Activated CD4-positive, alpha-beta memory T cell treated with anti-CD3 and anti-CD28 coated beads for 36 hours (primary cell): Measurements from ENCODE around the gene CARHSP1. TPM values are rescaled to one million over a fixed set of nuclear protein-coding genes. Genes with fewer than 3 reads are reported as not detected.

Experiments
- CTCF ChIA-PET: fragments of 350-600 bp; sonication (Branson Sonifier 250); formaldehyde crosslinking; loops from one replicate; lab custom pipeline; 2021; ENCODE audit warnings: antibody characterized with exemption, inconsistent platforms; lab: Charles Lee
- POLR2A ChIA-PET: fragments of 350-600 bp; sonication (Branson Sonifier 250); formaldehyde crosslinking; loops from one replicate; lab custom pipeline; 2021; ENCODE audit warnings: antibody characterized with exemption; lab: Charles Lee
- DNase-seq: peaks from one replicate; pipeline ENCODE4 v3.0.0-alpha.2; 2020
- H3K27ac Mint-ChIP-seq: one replicate; pipeline ENCODE4 v1.8.0; 2021; ENCODE audit warnings: mixed read lengths
- H3K27me3 Mint-ChIP-seq: one replicate; pipeline ENCODE4 v1.8.0; 2021; ENCODE audit warnings: mixed read lengths
- H3K36me3 Mint-ChIP-seq: one replicate; pipeline ENCODE4 v1.8.0; 2021; ENCODE audit warnings: mixed read lengths
- H3K4me1 Mint-ChIP-seq: one replicate; pipeline ENCODE4 v1.8.0; 2021; ENCODE audit warnings: low read depth, mixed read lengths
- H3K4me3 Mint-ChIP-seq: one replicate; pipeline ENCODE4 v1.8.0; 2021; ENCODE audit warnings: mild to moderate bottlenecking, mixed read lengths
- H3K9me3 Mint-ChIP-seq: one replicate; pipeline ENCODE4 v1.8.0; 2021; ENCODE audit warnings: mixed read lengths
- intact Hi-C: fragments of 100-400 bp; cut with micrococcal nuclease; formaldehyde crosslinking; loops from one replicate; pipeline ENCODE4 v1.15.1; 2023
- total RNA-seq, 2 experiments: library from RNA; stranded (reverse); gene quantifications; one replicate each; pipeline ENCODE4 v1.2.3, GENCODE V29; 2021

The CARHSP1 gene
- total RNA-seq, 2 experiments from 2014 or later: 64.9 to 73.1 TPM

- peaks cover 17% of the 10 kb centered on the region for H3K36me3 Mint-ChIP-seq
- no peaks in the 10 kb centered on the region for H3K9me3 Mint-ChIP-seq
- DNase-seq: no peak
- peak overlapping the region; percentile 38 for H3K27ac Mint-ChIP-seq
- peaks cover 29% of the 10 kb centered on the region for H3K4me1 Mint-ChIP-seq
- ChIA-PET POLR2A (no interaction called here), CTCF (no interaction called here)
- intact Hi-C loops: no loop called here
- H3K27me3 Mint-ChIP-seq: no peaks in the 10 kb centered on the region
- no peak overlapping the region for H3K4me3 Mint-ChIP-seq
Observed at GRCh38 chr16:8861563-8862308, 7.1 kb downstream of the CARHSP1 start.

GRCh38 chr16:8859913-8860881 is 8.6 kb downstream of the CARHSP1 start:
- no peaks in the 10 kb centered on the region for H3K9me3 Mint-ChIP-seq
- POLR2A ChIA-PET: interaction anchor here (2.6 kb wide), 1 partner anchor 8 kb away, joined by 9 read pairs; the partner anchor contains the start of gene CARHSP1
- CTCF ChIA-PET: interaction anchor here (1.4 kb wide), 1 partner anchor 21 kb away, joined by 6 read pairs; no protein-coding TSS in a partner anchor
- no peak for DNase-seq
- H3K4me1 Mint-ChIP-seq: peaks cover 27% of the 10 kb centered on the region
- no peaks in the 10 kb centered on the region for H3K27me3 Mint-ChIP-seq
- H3K36me3 Mint-ChIP-seq: peaks cover 27% of the 10 kb centered on the region
- H3K4me3 Mint-ChIP-seq: no peak overlapping the region
- H3K27ac Mint-ChIP-seq: no peak overlapping the region
- intact Hi-C loops: no loop called here

GRCh38 chr16:8858994-8859912 is 9.6 kb downstream of the CARHSP1 start:
- Mint-ChIP-seq H3K36me3 (peaks cover 32% of the 10 kb centered on the region), H3K27ac (no peak overlapping the region), H3K4me1 (peaks cover 25% of the 10 kb centered on the region), H3K4me3 (no peak overlapping the region), H3K27me3 (no peaks in the 10 kb centered on the region), H3K9me3 (no peaks in the 10 kb centered on the region)
- intact Hi-C loops: no loop called here
- ChIA-PET CTCF (no interaction called here), POLR2A (interaction anchor here (2.6 kb wide), 1 partner anchor 9 kb away, joined by 9 read pairs; the partner anchor contains the start of gene CARHSP1)
- DNase-seq: no peak

GRCh38 chr16:8855972-8856371 is 12.8 kb downstream of the CARHSP1 start:
- H3K27ac Mint-ChIP-seq: peak overlapping the region; percentile 28
- intact Hi-C loops: no loop called here

GRCh38 chr16:8855051-8855786 is 13.6 kb downstream of the CARHSP1 start:
- CTCF ChIA-PET: interaction anchor here (1.0 to 1.5 kb wide), 4 partner anchors 25 to 154 kb away, joined by 3 to 9 read pairs (median 3); no protein-coding TSS in a partner anchor
- Mint-ChIP-seq H3K9me3 (no peaks in the 10 kb centered on the region), H3K27ac (peak overlapping the region; percentile 6), H3K36me3 (peaks cover 51% of the 10 kb centered on the region), H3K27me3 (no peaks in the 10 kb centered on the region), H3K4me1 (peaks cover 41% of the 10 kb centered on the region), H3K4me3 (no peak overlapping the region)
- intact Hi-C loops: no loop called here
- POLR2A ChIA-PET: interaction anchor here (1.9 kb wide), 1 partner anchor 14 kb away, joined by 6 read pairs; the partner anchor contains the start of gene CARHSP1
- DNase-seq: peak; percentile 34

More at GRCh38 chr16:8855972-8856371, 12.8 kb downstream of the CARHSP1 start:
- DNase-seq: no peak
- ChIA-PET POLR2A (interaction anchor here (1.9 kb wide), 1 partner anchor 13 kb away, joined by 6 read pairs; the partner anchor contains the start of gene CARHSP1), CTCF (interaction anchor here (1.2 to 1.5 kb wide), 3 partner anchors 24 to 153 kb away, joined by 3 to 9 read pairs (median 3); no protein-coding TSS in a partner anchor)
- Mint-ChIP-seq H3K9me3 (no peaks in the 10 kb centered on the region), H3K27me3 (no peaks in the 10 kb centered on the region), H3K36me3 (peaks cover 44% of the 10 kb centered on the region), H3K4me3 (no peak overlapping the region), H3K4me1 (peaks cover 34% of the 10 kb centered on the region)

GRCh38 chr16:8854298-8854948 is 14.4 kb downstream of the CARHSP1 start:
- no peak overlapping the region for H3K4me3 Mint-ChIP-seq
- peaks cover 55% of the 10 kb centered on the region for H3K36me3 Mint-ChIP-seq
- peaks cover 48% of the 10 kb centered on the region for H3K4me1 Mint-ChIP-seq
- H3K27me3 Mint-ChIP-seq: no peaks in the 10 kb centered on the region
- DNase-seq: no peak
- ChIA-PET CTCF (interaction anchor here (1.0 to 4.3 kb wide), 2 partner anchors 26 to 78 kb away, joined by 3 to 20 read pairs; no protein-coding TSS in a partner anchor), POLR2A (no interaction called here)
- H3K9me3 Mint-ChIP-seq: no peaks in the 10 kb centered on the region
- no peak overlapping the region for H3K27ac Mint-ChIP-seq
- intact Hi-C loops: no loop called here

GRCh38 chr16:8853611-8854010 is 15.2 kb downstream of the CARHSP1 start:
- Mint-ChIP-seq H3K27ac (peak overlapping the region; percentile 56), H3K4me1 (peaks cover 50% of the 10 kb centered on the region), H3K27me3 (no peaks in the 10 kb centered on the region), H3K4me3 (no peak overlapping the region), H3K9me3 (no peaks in the 10 kb centered on the region), H3K36me3 (peaks cover 52% of the 10 kb centered on the region)
- intact Hi-C loops: no loop called here
- POLR2A ChIA-PET: interaction anchor here (2.1 kb wide), 1 partner anchor 14 kb away, joined by 11 read pairs; the partner anchor contains the start of gene CARHSP1
- DNase-seq: no peak
- CTCF ChIA-PET: interaction anchor here (0.7 to 4.3 kb wide), 2 partner anchors 10 to 27 kb away, joined by 3 to 20 read pairs; no protein-coding TSS in a partner anchor

- Mint-ChIP-seq H3K27me3 (no peaks in the 10 kb centered on the region), H3K27ac (peak overlapping the region; percentile 56), H3K36me3 (peaks cover 50% of the 10 kb centered on the region), H3K9me3 (no peaks in the 10 kb centered on the region), H3K4me1 (peaks cover 50% of the 10 kb centered on the region), H3K4me3 (no peak overlapping the region)
- intact Hi-C loops: no loop called here
- POLR2A ChIA-PET: interaction anchor here (2.1 kb wide), 1 partner anchor 15 kb away, joined by 11 read pairs; the partner anchor contains the start of gene CARHSP1
- DNase-seq: no peak
- CTCF ChIA-PET: interaction anchor here (0.7 to 4.3 kb wide), 2 partner anchors 10 to 27 kb away, joined by 3 to 20 read pairs; no protein-coding TSS in a partner anchor
Observed at GRCh38 chr16:8853150-8853549, 15.7 kb downstream of the CARHSP1 start.

GRCh38 chr16:8852534-8852933 is 16.3 kb downstream of the CARHSP1 start:
- Mint-ChIP-seq H3K4me1 (peaks cover 47% of the 10 kb centered on the region), H3K27me3 (no peaks in the 10 kb centered on the region), H3K27ac (peak overlapping the region; percentile 51), H3K9me3 (no peaks in the 10 kb centered on the region), H3K36me3 (peaks cover 46% of the 10 kb centered on the region), H3K4me3 (no peak overlapping the region)
- intact Hi-C loops: no loop called here
- POLR2A ChIA-PET: interaction anchor here (2.1 kb wide), 1 partner anchor 16 kb away, joined by 11 read pairs; the partner anchor contains the start of gene CARHSP1
- CTCF ChIA-PET: interaction anchor here (4.3 kb wide), 1 partner anchor 28 kb away, joined by 20 read pairs; no protein-coding TSS in a partner anchor
- DNase-seq: no peak
